Stimulated activated naive CD8-positive, alpha-beta T cell treated with anti-CD3 and anti-CD28 coated beads, Interleukin-15, Interleukin-2, amounts not matched to agents 100 U/mL and 50 U/mL, for 24 hours (primary cell): ENCODE data around the gene HYI.
A peak's percentile ranks its signal among the peaks of the same experiment; 100 is the strongest.
"Not testable (repeated sequence)": the region's sequence is repeated elsewhere in the genome, so short reads cannot be mapped to it uniquely, and the experiment has no call there.

Experiments used
- ATAC-seq: fragments of 150-1000 bp; cut with Tn5 transposase; one replicate; pipeline ENCODE4 v1.10.0; 2021
- DNase-seq: peaks from one replicate; pipeline ENCODE4 v3.0.0; 2021

HYI gene, protein sequence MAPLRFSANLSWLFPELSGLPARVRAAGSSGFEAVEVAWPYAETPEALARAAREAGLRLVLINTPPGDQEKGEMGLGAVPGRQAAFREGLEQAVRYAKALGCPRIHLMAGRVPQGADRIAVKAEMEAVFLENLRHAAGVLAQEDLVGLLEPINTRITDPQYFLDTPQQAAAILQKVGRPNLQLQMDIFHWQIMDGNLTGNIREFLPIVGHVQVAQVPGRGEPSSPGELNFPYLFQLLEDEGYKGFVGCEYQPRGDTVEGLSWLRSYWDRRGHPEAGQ

GRCh38 chr1:43453442-43454269, at the start of gene HYI:
TSS of gene HYI (minus strand) at chr1:43453931. CDS start at chr1:43453793, 138 bp downstream.
- DNase-seq (peak; percentile 76), ATAC-seq (peak; percentile 55)

GRCh38 chr1:43501806-43502205, 48.1 kb upstream of the HYI start:
- ATAC-seq, DNase-seq: not testable (repeated sequence)

DNA sequence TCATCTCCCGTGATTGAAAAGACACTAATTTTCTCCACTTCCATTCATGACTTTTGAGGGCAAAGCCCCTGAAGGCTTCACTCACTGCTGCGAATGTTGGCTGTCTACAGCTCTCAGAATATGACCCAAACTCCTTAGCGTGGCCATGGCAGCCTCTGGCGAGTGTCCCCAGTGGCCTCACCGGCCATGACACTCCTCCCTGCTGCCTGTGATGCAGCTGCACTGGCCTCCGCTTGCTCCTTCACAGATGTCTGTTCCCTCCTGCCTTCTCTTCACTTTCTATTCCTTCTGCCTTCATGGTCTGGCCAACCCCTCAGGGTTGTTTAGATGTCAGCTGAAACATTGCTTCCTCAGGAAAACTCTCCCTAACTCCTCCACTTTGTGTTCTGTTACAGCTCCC, 46.2 kb upstream of the HYI start:
- DNase-seq (no peak), ATAC-seq (no peak)

DNA sequence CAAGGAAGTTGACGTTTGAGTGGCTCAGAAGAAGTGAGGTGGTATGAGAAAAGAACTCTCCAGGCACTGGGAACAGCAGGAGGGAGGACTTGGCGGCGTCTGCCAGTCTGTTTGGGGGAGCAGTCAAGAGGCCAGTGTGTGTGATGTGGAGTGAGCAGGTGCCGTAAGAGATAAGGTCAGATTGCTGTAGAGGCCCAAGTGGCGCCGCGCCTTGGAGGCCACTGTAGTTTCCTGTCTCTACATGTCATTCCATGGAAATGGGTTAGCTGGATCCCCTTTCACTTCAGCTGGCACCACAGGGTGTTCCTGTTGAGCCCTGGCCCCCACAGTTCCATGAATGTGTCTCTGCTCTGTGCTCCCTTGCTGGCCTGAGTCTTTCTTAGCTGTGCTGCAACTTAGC, 41.5 kb upstream of the HYI start:
- ATAC-seq: no peak
- no peak for DNase-seq

GRCh38 chr1:43493661-43494450, 40.1 kb upstream of the HYI start:
- DNase-seq: no peak
- no peak for ATAC-seq

DNA sequence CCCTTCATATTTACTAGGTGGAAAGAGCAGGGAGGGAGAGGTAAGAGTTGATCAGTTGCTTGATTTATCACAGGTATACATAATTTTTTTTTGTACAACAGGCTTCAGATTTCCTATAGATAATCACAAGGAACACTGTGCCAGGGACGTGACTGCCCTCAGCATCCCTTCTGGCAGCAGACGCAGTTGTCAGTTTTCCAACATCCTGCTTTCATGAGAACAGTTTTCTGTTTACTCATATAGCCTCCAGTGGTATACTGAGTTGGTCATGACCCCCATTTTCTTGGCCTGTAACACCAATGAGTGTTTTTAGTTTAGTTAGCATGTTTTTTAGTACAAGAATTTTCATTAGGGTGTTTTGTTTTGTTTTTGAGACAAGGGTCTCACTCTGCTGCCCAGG, 39.1 kb upstream of the HYI start:
- DNase-seq: no peak
- no peak for ATAC-seq

DNA sequence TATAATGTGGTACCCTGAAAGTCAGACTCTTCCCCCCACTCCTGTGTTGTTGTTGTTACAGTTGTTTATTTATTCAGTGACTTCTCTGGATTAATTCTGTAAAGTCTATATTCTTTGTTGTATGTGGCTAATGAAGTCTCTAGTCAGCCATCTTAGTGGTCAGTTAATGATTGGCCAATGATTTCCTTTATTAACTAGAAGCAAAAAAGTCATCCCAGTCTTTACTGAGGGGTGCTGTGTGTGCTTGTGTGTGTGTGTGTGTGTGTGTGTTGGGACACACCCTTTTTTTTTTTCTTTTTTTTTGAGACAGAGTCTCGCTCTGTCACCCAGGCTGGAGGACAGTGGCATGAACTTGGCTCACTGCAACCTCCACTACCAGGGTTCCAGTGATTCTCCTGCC, 37.3 kb upstream of the HYI start:
- no peak for ATAC-seq
- DNase-seq: no peak

DNA sequence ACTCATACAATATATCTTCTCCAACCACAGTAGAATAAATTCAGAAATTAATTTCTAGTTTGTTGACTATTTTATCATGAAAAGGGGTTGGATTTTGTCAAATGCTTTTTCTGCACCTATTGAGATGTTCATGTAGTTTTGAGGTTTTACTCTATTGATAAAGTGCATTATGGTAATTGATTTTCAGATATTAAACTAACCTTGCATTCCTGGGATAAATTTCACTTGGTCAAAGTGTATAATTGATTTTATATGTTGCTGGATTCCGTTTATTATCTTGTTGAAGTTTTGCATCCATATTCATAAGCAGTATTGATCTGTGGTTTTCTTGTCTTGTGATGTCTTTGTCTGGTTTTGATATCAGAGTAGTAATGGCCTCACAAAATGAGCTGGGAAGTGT, 34.4 kb upstream of the HYI start:
- DNase-seq (no peak), ATAC-seq (no peak)

DNA sequence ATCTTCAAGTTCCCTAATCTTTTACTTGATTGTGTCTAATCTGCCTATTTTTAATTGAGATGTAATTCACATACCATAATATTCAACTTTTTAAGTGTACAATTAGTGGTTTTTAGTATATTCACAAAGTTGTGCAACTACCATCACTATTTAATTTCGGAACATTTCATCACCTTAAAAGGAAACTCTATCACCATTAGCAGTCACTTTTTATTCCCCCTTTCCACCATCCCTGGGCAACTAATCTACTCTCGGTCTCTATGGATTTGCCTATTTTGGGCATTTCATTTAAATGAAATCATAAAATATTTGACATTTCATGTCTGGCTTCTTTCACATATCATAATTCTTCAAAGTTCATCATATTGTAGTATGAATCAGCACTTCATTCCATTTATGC, 30.6 kb upstream of the HYI start:
- DNase-seq: no peak
- no peak for ATAC-seq

DNA sequence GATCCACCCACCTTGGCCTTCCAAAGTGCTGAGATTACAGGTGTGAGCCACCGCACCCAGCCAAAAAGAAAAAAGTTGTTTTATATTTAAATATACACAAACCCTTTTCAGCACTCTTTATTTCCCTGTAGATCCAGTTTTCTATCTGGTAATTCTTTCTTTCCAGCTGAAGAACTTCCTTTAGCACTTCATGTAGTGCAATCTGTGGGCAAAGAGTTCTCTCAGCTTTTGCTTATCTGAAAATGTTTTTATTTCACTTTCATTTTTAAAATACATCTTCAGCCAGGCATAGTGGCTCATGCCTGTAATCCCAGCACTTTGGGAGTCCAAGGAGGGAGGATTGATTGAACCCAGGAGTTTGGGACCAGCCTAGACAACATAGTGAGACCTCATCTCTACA, 28.5 kb upstream of the HYI start:
- ATAC-seq: no peak
- no peak for DNase-seq

DNA sequence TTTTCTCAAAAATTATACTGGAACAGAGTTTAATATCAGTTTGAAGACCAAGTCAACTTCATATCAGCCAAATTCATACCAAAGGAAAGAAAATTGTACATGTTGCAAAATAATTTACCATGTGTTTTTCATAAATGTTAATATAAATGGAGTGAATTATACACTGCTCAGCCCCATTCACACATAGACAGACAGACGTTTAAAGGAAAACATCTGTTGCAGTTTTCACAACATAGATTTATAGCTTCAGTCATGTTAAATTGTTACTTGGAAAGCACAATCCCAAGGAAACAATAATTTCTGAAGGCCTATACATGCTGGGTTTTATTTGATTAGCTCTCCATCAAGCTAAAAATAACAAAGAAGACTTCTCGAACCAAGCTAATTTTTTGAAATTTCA, 27.8 kb upstream of the HYI start:
- ATAC-seq (no peak), DNase-seq (no peak)

DNA sequence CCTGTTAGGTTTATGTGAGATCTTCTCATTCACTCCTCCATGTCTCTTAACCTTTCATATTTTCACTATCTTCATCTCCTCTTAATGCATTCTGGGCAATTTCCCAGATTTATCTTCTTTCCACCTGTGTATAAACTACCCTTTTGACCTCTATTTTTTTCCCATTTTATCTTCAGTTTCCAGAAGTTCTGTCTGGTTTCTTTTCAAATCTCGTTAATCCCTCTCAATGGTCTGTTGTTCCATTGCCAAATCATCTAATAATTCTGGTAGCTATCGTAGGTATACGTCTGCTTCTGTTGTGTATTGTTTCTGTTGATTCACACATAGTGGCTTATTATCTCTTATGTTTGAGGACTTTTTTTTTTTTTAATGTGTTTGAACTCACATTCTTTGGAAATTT, 25.7 kb upstream of the HYI start:
- ATAC-seq (no peak), DNase-seq (no peak)

GRCh38 chr1:43477716-43478115, 24.0 kb upstream of the HYI start:
- no peak for ATAC-seq
- no peak for DNase-seq

GRCh38 chr1:43475611-43476401, 22.1 kb upstream of the HYI start:
- ATAC-seq, DNase-seq: not testable (repeated sequence)

DNA sequence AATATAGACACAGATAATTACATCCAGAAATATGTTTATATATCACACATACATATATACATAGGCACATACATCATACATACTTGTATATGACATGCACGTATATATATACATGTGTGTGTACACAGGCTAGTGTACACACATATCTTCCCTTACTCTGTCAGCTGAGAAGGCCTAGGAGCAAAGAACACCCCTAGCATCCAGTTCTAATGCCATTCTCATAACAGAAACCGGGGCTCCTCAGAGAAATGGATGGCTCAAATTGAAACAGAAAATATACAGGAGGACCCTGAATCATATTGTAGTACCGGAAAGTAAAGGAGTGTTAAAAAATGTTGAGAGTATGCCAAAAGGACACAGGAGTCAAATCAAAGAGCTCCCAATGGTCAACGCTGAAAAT, 19.7 kb upstream of the HYI start:
- DNase-seq (no peak), ATAC-seq (no peak)

GRCh38 chr1:43472463-43473151, 18.9 kb upstream of the HYI start:
- DNase-seq, ATAC-seq: not testable (repeated sequence)

DNA sequence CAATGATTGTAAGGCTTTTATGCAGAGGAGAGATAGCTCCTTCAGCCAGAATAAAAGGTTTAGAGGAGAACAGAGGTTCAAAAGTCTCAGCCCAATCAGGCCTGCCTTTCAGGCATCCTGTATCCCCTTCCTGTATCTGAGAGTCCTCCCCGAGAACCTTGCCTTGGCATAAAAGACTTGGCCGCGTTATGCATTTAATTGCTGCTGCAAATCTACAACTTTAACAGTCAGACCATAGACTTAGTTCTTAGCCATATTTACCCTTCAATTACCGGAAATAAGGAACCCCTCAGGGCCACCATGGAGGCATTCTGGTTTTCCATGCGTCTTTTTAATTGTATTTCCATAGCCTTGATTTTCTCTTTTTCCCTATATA, 18.3 kb upstream of the HYI start:
- DNase-seq: no peak
- ATAC-seq: no peak

GRCh38 chr1:43469932-43470331, 16.2 kb upstream of the HYI start:
- DNase-seq (no peak), ATAC-seq (no peak)

GRCh38 chr1:43468414-43468813, 14.7 kb upstream of the HYI start:
- DNase-seq (no peak), ATAC-seq (no peak)

DNA sequence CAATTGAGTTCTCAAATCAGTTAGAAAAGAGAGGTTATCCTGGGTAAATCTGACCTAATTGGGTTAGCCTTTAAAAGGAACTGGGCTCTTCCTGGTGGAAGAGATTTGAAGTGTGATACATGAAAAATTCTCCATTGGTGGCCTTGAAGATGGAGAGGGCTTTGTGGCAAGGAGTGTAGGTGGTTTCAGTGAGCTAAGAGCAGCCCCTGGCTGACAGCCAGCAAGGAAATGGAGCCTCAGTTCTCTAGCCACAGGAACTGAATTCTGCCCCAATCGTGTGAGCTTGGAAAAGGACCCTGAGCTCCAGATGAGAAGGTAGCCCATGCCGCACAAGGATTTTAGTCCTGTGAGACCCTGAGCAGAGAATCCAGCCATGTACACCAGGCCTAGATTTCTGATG, 12.7 kb upstream of the HYI start:
- ATAC-seq (no peak), DNase-seq (no peak)

- ATAC-seq: no peak
- no peak for DNase-seq
Measured at GRCh38 chr1:43465505-43466067, 11.9 kb upstream of the HYI start.
